Measurements from ENCODE around the gene CTBP2. TPM values are rescaled to one million over a fixed set of nuclear protein-coding genes. Genes with fewer than 3 reads are reported as not detected.

Gene CTBP2
- total RNA-seq, 1 experiment from 2014 or later: 191 TPM

DNA sequence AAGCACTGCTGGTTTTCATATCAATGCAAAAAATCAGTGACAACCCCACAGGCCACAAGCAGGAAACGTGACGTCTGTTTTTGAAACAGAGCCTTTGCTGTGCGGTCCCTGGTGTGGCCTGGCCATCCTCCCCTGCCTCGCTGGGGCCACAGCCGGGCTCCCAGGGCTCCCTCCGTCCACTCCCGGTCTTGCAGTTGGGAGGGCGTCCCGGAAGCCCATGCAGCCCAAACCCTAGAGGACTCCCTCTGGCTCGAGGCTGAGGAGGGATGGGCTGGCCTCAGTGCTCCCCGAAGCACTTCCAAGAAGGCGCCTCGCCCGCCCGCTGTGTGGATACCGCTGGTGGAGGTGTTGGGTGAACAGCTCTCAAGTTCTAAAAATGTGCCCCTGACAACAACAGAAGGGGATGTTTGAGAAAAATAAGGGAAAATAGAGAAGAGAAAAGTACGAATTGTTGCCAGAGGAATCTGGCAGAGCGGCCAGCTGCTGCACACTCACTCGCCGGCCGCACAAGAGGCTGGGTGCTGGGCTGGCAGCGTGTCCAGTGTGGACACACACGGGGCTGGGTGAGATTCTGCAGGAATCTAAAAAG, 144.9 kb downstream of the CTBP2 start:
- ATAC-seq: no peak
- Mint-ChIP-seq H3K27me3 (ENCODE audit: low read depth) (no peaks in the 10 kb centered on the region), H3K4me1 (peaks cover 52% of the 10 kb centered on the region), H3K36me3 (peaks cover 32% of the 10 kb centered on the region), H3K27ac (peak overlapping the region; percentile 89), H3K9me3 (peaks cover 13% of the 10 kb centered on the region), H3K4me3 (no peak overlapping the region)
- no peak for DNase-seq (ENCODE audit: low spot score)
- TF ChIP-seq ZNF263 (CRISPR knock-in tag; IDR thresholded peaks at IDR 0.05; ENCODE audit: low read depth) (0 out of 2 replicates have a peak, but pooled peaks have one; percentile 32), OVOL2 (CRISPR knock-in tag; IDR thresholded peaks at IDR 0.05; ENCODE audit: borderline replicate concordance) (no peak)
- POLR2A ChIA-PET: no interaction called here
- CTCF ChIA-PET: no interaction called here

DNA sequence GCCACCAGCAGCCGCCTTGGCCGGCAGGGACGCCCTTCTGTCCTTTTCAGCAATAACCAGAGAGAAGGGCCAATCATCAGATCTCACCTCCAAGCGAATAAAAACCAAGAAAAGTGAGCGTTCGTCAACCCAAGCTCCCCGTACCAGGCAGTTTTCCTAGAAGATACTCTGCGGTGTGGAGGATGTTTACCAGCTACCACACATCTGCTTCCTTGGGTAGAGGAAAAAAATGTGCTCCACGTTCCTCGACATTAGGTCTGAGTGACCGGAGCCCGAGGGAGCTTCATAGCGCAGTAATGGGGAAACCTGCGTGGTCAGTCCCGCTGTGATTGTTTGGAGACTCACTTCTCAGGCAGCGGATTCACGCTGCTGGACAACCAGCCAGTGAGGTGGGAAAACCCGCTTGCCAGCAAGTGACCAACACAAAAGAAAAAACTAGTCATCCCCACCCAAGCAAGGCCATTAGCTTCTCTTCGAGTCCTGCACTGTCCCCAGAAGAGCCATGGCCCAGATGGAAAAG, 145.5 kb downstream of the CTBP2 start:
- CTCF ChIA-PET: no interaction called here
- peaks cover 57% of the 10 kb centered on the region for H3K4me1 Mint-ChIP-seq
- H3K4me3 Mint-ChIP-seq: no peak overlapping the region
- peaks cover 7% of the 10 kb centered on the region for H3K9me3 Mint-ChIP-seq
- H3K27me3 Mint-ChIP-seq (ENCODE audit: low read depth): no peaks in the 10 kb centered on the region
- no peak for ATAC-seq
- H3K36me3 Mint-ChIP-seq: peaks cover 29% of the 10 kb centered on the region
- peak overlapping the region; percentile 57; the same call in 1 of the 2 replicates for H3K27ac Mint-ChIP-seq
- DNase-seq (ENCODE audit: low spot score): no peak
- TF ChIP-seq, protein P1, sequence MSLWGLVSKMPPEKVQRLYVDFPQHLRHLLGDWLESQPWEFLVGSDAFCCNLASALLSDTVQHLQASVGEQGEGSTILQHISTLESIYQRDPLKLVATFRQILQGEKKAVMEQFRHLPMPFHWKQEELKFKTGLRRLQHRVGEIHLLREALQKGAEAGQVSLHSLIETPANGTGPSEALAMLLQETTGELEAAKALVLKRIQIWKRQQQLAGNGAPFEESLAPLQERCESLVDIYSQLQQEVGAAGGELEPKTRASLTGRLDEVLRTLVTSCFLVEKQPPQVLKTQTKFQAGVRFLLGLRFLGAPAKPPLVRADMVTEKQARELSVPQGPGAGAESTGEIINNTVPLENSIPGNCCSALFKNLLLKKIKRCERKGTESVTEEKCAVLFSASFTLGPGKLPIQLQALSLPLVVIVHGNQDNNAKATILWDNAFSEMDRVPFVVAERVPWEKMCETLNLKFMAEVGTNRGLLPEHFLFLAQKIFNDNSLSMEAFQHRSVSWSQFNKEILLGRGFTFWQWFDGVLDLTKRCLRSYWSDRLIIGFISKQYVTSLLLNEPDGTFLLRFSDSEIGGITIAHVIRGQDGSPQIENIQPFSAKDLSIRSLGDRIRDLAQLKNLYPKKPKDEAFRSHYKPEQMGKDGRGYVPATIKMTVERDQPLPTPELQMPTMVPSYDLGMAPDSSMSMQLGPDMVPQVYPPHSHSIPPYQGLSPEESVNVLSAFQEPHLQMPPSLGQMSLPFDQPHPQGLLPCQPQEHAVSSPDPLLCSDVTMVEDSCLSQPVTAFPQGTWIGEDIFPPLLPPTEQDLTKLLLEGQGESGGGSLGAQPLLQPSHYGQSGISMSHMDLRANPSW (CRISPR knock-in tag; conservative IDR thresholded peaks at IDR 0.05; ENCODE audit: low read depth): no peak
- TF ChIP-seq, protein P2, sequence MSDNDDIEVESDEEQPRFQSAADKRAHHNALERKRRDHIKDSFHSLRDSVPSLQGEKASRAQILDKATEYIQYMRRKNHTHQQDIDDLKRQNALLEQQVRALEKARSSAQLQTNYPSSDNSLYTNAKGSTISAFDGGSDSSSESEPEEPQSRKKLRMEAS (CRISPR knock-in tag; IDR thresholded peaks at IDR 0.05): no peak
- TF ChIP-seq JAZF1 (CRISPR knock-in tag; IDR thresholded peaks at IDR 0.05) (no peak), EMX1 (CRISPR knock-in tag; IDR thresholded peaks at IDR 0.05) (no peak), ATF1 (CRISPR knock-in tag; IDR thresholded peaks at IDR 0.05) (no peak), ZNF396 (CRISPR knock-in tag; IDR thresholded peaks at IDR 0.05; ENCODE audit: borderline replicate concordance) (no peak), TEAD4 (CRISPR knock-in tag; IDR thresholded peaks at IDR 0.05) (no peak), PRRX2 (CRISPR knock-in tag; IDR thresholded peaks at IDR 0.05) (no peak), NR1H2 (CRISPR knock-in tag; IDR thresholded peaks at IDR 0.05) (no peak), SMAD4 (CRISPR knock-in tag; IDR thresholded peaks at IDR 0.05) (no peak), GTF2I (CRISPR knock-in tag; conservative IDR thresholded peaks at IDR 0.05) (no peak), NFYB (CRISPR knock-in tag; conservative IDR thresholded peaks at IDR 0.05; ENCODE audit: low read depth) (no peak)
- TF ChIP-seq, protein P3, sequence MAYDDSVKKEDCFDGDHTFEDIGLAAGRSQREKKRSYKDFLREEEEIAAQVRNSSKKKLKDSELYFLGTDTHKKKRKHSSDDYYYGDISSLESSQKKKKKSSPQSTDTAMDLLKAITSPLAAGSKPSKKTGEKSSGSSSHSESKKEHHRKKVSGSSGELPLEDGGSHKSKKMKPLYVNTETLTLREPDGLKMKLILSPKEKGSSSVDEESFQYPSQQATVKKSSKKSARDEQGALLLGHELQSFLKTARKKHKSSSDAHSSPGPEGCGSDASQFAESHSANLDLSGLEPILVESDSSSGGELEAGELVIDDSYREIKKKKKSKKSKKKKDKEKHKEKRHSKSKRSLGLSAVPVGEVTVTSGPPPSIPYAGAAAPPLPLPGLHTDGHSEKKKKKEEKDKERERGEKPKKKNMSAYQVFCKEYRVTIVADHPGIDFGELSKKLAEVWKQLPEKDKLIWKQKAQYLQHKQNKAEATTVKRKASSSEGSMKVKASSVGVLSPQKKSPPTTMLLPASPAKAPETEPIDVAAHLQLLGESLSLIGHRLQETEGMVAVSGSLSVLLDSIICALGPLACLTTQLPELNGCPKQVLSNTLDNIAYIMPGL (CRISPR knock-in tag; IDR thresholded peaks at IDR 0.05): no peak
- TF ChIP-seq, protein P4, sequence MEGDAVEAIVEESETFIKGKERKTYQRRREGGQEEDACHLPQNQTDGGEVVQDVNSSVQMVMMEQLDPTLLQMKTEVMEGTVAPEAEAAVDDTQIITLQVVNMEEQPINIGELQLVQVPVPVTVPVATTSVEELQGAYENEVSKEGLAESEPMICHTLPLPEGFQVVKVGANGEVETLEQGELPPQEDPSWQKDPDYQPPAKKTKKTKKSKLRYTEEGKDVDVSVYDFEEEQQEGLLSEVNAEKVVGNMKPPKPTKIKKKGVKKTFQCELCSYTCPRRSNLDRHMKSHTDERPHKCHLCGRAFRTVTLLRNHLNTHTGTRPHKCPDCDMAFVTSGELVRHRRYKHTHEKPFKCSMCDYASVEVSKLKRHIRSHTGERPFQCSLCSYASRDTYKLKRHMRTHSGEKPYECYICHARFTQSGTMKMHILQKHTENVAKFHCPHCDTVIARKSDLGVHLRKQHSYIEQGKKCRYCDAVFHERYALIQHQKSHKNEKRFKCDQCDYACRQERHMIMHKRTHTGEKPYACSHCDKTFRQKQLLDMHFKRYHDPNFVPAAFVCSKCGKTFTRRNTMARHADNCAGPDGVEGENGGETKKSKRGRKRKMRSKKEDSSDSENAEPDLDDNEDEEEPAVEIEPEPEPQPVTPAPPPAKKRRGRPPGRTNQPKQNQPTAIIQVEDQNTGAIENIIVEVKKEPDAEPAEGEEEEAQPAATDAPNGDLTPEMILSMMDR (IDR thresholded peaks at IDR 0.05): no peak
- TF ChIP-seq, protein P5, sequence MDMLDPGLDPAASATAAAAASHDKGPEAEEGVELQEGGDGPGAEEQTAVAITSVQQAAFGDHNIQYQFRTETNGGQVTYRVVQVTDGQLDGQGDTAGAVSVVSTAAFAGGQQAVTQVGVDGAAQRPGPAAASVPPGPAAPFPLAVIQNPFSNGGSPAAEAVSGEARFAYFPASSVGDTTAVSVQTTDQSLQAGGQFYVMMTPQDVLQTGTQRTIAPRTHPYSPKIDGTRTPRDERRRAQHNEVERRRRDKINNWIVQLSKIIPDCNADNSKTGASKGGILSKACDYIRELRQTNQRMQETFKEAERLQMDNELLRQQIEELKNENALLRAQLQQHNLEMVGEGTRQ (CRISPR knock-in tag; IDR thresholded peaks at IDR 0.05): no peak
- POLR2A ChIA-PET: no interaction called here

Data from WTC11 (cell line).